K562 (cell line): Measurements from ENCODE around the gene B3GLCT. TPM values are rescaled to one million over a fixed set of nuclear protein-coding genes. Genes with fewer than 3 reads are reported as not detected.

Experiments
- ATAC-seq: fragments of 200-7000 bp; cut with Tn5 transposase; 3 replicates; pipeline ENCODE4 v1.9.1; 2020; ENCODE audit warnings: moderate library complexity
- BruUV-seq: library from RNA; stranded (reverse); fragments of 400-500 nt; replicated peaks from 2 replicates; lab custom pipeline; 2021; lab: Mats Ljungman, UMichigan
- CTCF ChIA-PET: fragments of 300-600 bp; formaldehyde crosslinking; extraction: SDS; loops from one replicate; lab custom pipeline; 2021; ENCODE audit warnings: low intra/inter-chr PET ratio; lab: Yijun Ruan, JAX
- POLR2A ChIA-PET: fragments of 300-600, 350-650 bp; sonication (Branson Sonifier 250); formaldehyde crosslinking; extraction: SDS; loops from one replicate; lab custom pipeline; 2021; ENCODE audit warnings: antibody characterized with exemption, inconsistent platforms; lab: Yijun Ruan, JAX
- DNase-seq, 4 experiments: peaks; one replicate each; pipeline versions ENCODE4 v3.0.0 to v3.0.0-alpha.2; 2011 to 2018; ENCODE audit warnings: low spot score in 3 of 4, mixed read lengths in 3 of 4; ENCODE audit errors: extremely low read depth in 1 of 4
- FAIRE-seq: peaks from 2 replicates; lab custom pipeline; 2011; peaks lifted over from hg19 to GRCh38; lab: Jason Lieb, UNC
- H2AFZ ChIP-seq: 2 replicates; pipeline ENCODE4 v1.6.0; 2011; ENCODE audit warnings: low read depth, low read length, control low read depth, inconsistent platforms
- H3K27ac ChIP-seq: fragments of 200-600 bp; 3 replicates; pipeline ENCODE4 v1.8.0; 2011; ENCODE audit warnings: low read depth, mild to moderate bottlenecking, control low read depth, inconsistent platforms, low read length, moderate library complexity, mixed read lengths; ENCODE audit errors: extremely low read depth
- H3K27me3 ChIP-seq, 2 experiments: fragments of 300-600 bp in 1 of 2; 2 replicates in 1 of 2; 3 replicates in 1 of 2; pipeline versions ENCODE4 v1.6.0 to v1.8.0; 2011; ENCODE audit warnings: inconsistent platforms in 2 of 2, low read length in 2 of 2, mild to moderate bottlenecking in 1 of 2, mixed read lengths in 1 of 2, moderate library complexity in 1 of 2; ENCODE audit not compliant: control insufficient read depth in 2 of 2, insufficient read depth in 2 of 2
- H3K36me3 ChIP-seq: fragments of 300-600 bp; 3 replicates; pipeline ENCODE4 v1.8.0; 2011; ENCODE audit warnings: mild to moderate bottlenecking, low read length, inconsistent platforms; ENCODE audit not compliant: control insufficient read depth, insufficient read depth
- H3K4me1 ChIP-seq, 2 experiments: fragments of 200-600 bp in 1 of 2; replicated peaks in 1 of 2; 2 replicates in 1 of 2; 3 replicates in 1 of 2; pipeline versions ENCODE4 v1.5.1 to v1.8.0; 2011; ENCODE audit warnings: inconsistent platforms in 2 of 2, low read length in 2 of 2, mild to moderate bottlenecking in 1 of 2, mixed read lengths in 1 of 2, moderate library complexity in 1 of 2; ENCODE audit not compliant: control insufficient read depth in 2 of 2, insufficient read depth in 2 of 2
- H3K4me2 ChIP-seq: 2 replicates; pipeline ENCODE4 v1.6.1; 2011; ENCODE audit warnings: low read length, control low read depth, inconsistent platforms, mixed read lengths; ENCODE audit not compliant: insufficient read depth
- H3K4me3 ChIP-seq: fragments of 200-600 bp; sonication (generic), shearing (Covaris generic); 2 replicates; pipeline ENCODE4 v1.5.1; 2016; ENCODE audit warnings: control low read depth, inconsistent platforms
- H3K79me2 ChIP-seq: fragments of 200-600 bp; 3 replicates; pipeline ENCODE4 v1.8.0; 2011; ENCODE audit warnings: low read length, inconsistent platforms; ENCODE audit not compliant: control insufficient read depth, insufficient read depth
- H3K9ac ChIP-seq, 2 experiments: 2 replicates each; pipeline versions ENCODE4 v1.6.0 to v1.6.1; 2011; ENCODE audit warnings: low read depth in 2 of 2, low read length in 2 of 2, control low read depth in 1 of 2, inconsistent platforms in 1 of 2, mild to moderate bottlenecking in 1 of 2, mixed read lengths in 1 of 2; ENCODE audit not compliant: insufficient read depth in 1 of 2
- H3K9me1 ChIP-seq: one replicate; pipeline ENCODE4 v1.6.0; 2011; ENCODE audit warnings: inconsistent platforms, mild to moderate bottlenecking, low read length, moderate library complexity; ENCODE audit not compliant: control insufficient read depth, insufficient read depth
- H3K9me3 ChIP-seq: replicated peaks from 2 replicates; pipeline ENCODE4 v1.5.1; 2011; ENCODE audit warnings: low read depth, low read length, inconsistent platforms; ENCODE audit not compliant: control insufficient read depth, insufficient read depth
- H4K20me1 ChIP-seq: replicated peaks from 2 replicates; pipeline ENCODE4 v1.6.1; 2011; ENCODE audit warnings: low read length, inconsistent platforms, mixed read lengths; ENCODE audit not compliant: control insufficient read depth, insufficient read depth
- GABPA ChIP-seq: fragments of 200-800 bp; sonication (Bioruptor generic); conservative IDR thresholded peaks from 2 replicates; pipeline ENCODE4 v1.6.1; 2016; ENCODE audit warnings: low read depth, missing genetic modification characterization, missing compliant biosample characterization
- HDAC6 ChIP-seq: IDR thresholded peaks from 2 replicates; pipeline ENCODE4 v1.6.1; 2012; ENCODE audit warnings: low read depth, mild to moderate bottlenecking, control low read depth, inconsistent platforms, low read length, moderate library complexity
- HINFP ChIP-seq: fragments of 450-650 bp; conservative IDR thresholded peaks from 2 replicates; pipeline ENCODE4 v1.6.1; 2016; ENCODE audit warnings: missing genetic modification characterization, low read depth, mild to moderate bottlenecking, control low read depth, missing compliant biosample characterization
- LCOR ChIP-seq: sonication (generic); formaldehyde crosslinking; IDR thresholded peaks from 2 replicates; pipeline ENCODE4 v1.8.0; 2022; ENCODE audit warnings: mild to moderate bottlenecking, missing genetic modification reagents
- TAF9B ChIP-seq: fragments of 450-650 bp; IDR thresholded peaks from 2 replicates; pipeline ENCODE4 v1.6.1; 2018; ENCODE audit warnings: mild to moderate bottlenecking; ENCODE audit not compliant: partially characterized antibody
- ZBTB7A ChIP-seq: IDR thresholded peaks from 2 replicates; pipeline ENCODE4 v1.6.1; 2011; ENCODE audit warnings: low read depth, mild to moderate bottlenecking, low read length, moderate library complexity, borderline replicate concordance; ENCODE audit not compliant: control insufficient read depth
- ZBTB9 ChIP-seq: fragments of 450-650 bp; formaldehyde crosslinking; IDR thresholded peaks from 2 replicates; pipeline ENCODE4 v1.4.0; 2020; ENCODE audit warnings: mild to moderate bottlenecking, moderate library complexity
- ZKSCAN3 ChIP-seq: fragments of 250-450 bp; sonication (Bioruptor Pico); IDR thresholded peaks from 2 replicates; pipeline ENCODE4 v1.4.0; 2020
- ZNF518B ChIP-seq: fragments of 250-450 bp; sonication (Bioruptor Pico); IDR thresholded peaks from 2 replicates; pipeline ENCODE4 v1.5.0; 2021; ENCODE audit warnings: mild to moderate bottlenecking, moderate library complexity
- WGBS: fragments of 100-300 bp; shearing (Covaris generic); methylation state at CpG from one replicate; pipeline ENCODE4 v1.1.6; 2016; ENCODE audit warnings: low coverage, mixed read lengths; ENCODE audit not compliant: insufficient coverage; ENCODE audit errors: missing lambda C conversion rate; 5-methylcytosine and 5-hydroxymethylcytosine counted together
- in situ Hi-C: fragments of 300-500 bp; cut with MboI; formaldehyde crosslinking; loops from 4 replicates; pipeline ENCODE4 v1.15.0; 2018; ENCODE audit warnings: inconsistent platforms, mixed read lengths
- intact Hi-C: fragments of 100-400 bp; cut with micrococcal nuclease; formaldehyde crosslinking; loops from 2 replicates; pipeline ENCODE4 v1.14.2; 2022
- polyA plus RNA-seq, 8 experiments: library from polyadenylated mRNA; depleted of rRNA in 4 of 8; stranded (reverse) in 5 of 8; unstranded in 3 of 8; fragments of >200 nt; fragmentation: Nextera tagmentation in 2 of 8; fragmentation: Illumina TruSeq in 1 of 8; extraction: Ambion mirVana in 2 of 8; extraction: Trizol in 1 of 8; gene quantifications; 2 replicates each; pipeline versions ENCODE4 v1.2.1 to v1.2.3, GENCODE V29; 2011 to 2014; ENCODE audit warnings: inconsistent platforms in 1 of 8, missing spikeins in 1 of 8
- total RNA-seq, 7 experiments: library from RNA; depleted of rRNA in 6 of 7; stranded (reverse); fragments of >200 nt in 6 of 7; fragmentation: Illumina TruSeq in 2 of 7; extraction: Trizol in 2 of 7; gene quantifications; 2 replicates each; pipeline versions ENCODE4 v1.2.1 to v1.2.3, GENCODE V29; 2011 to 2021; ENCODE audit warnings: low replicate concordance in 1 of 7
- TF ChIP-seq, protein P1 (sequence below): sonication (generic); formaldehyde crosslinking; IDR thresholded peaks from 2 replicates; pipeline ENCODE4 v1.8.1; 2023; ENCODE audit warnings: mild to moderate bottlenecking, missing genetic modification reagents

B3GLCT gene
- total and polyA plus RNA-seq, 9 of the 15 experiments (the other 6 are each of a cell fraction or from before 2014, with no cell fraction given), result 1.1 to 5.1 (median 2.9) TPM

- no peak overlapping the region for H3K4me2 ChIP-seq
- H3K9ac ChIP-seq, result no peak overlapping the region; a peak in 1 of 4 replicates
- no TSS peak for BruUV-seq
- no peak; the same call in 2 of the 3 replicates for ATAC-seq
- in situ Hi-C loops, result no loop called here
- DNase-seq, result no peak
- no peaks in the 10 kb centered on the region for H3K9me1 ChIP-seq
- H3K79me2 ChIP-seq, result no peaks in the 10 kb centered on the region
- no peak overlapping the region for H2AFZ ChIP-seq
- no peaks in the 10 kb centered on the region for H3K9me3 ChIP-seq
- POLR2A ChIA-PET, result interaction anchor here (0.5 kb wide), 1 partner anchor 202 kb away, joined by 4 read pairs; no protein-coding TSS in a partner anchor
- FAIRE-seq, result no peak
- CTCF ChIA-PET, result no interaction called here
- no peaks in the 10 kb centered on the region for H3K36me3 ChIP-seq
- H3K4me1 ChIP-seq, result peaks cover 3 to 8% of the 10 kb centered on the region in 2 experiments; a peak in 3 of 5 replicates
- H4K20me1 ChIP-seq, result no peaks in the 10 kb centered on the region
- H3K27me3 ChIP-seq, result no peaks in the 10 kb centered on the region
- intact Hi-C loops, result no loop called here
- 71% methylated on average over 7 of the region's 15 CpGs for WGBS
- no peak overlapping the region for H3K4me3 ChIP-seq
- H3K27ac ChIP-seq, result no peak overlapping the region
- TF ChIP-seq ZNF518B (no peak), HINFP (tag) (no peak), ZBTB7A (no peak), ZKSCAN3 (CRISPR knock-in tag) (no peak), TAF9B (no peak), ZBTB9 (CRISPR knock-in tag) (no peak), LCOR (CRISPR knock-in tag) (no peak), HDAC6 (no peak), GABPA (tag) (no peak)
- TF ChIP-seq, protein P1, sequence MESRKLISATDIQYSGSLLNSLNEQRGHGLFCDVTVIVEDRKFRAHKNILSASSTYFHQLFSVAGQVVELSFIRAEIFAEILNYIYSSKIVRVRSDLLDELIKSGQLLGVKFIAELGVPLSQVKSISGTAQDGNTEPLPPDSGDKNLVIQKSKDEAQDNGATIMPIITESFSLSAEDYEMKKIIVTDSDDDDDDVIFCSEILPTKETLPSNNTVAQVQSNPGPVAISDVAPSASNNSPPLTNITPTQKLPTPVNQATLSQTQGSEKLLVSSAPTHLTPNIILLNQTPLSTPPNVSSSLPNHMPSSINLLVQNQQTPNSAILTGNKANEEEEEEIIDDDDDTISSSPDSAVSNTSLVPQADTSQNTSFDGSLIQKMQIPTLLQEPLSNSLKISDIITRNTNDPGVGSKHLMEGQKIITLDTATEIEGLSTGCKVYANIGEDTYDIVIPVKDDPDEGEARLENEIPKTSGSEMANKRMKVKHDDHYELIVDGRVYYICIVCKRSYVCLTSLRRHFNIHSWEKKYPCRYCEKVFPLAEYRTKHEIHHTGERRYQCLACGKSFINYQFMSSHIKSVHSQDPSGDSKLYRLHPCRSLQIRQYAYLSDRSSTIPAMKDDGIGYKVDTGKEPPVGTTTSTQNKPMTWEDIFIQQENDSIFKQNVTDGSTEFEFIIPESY (CRISPR knock-in tag), result no peak
Measured at GRCh38 chr13:31207661-31208552, 8.1 kb downstream of the B3GLCT start.
